Bronchial epithelial cell (primary cell): ENCODE measurements around the gene PPP2R2C. TPM values are rescaled to one million over a fixed set of nuclear protein-coding genes. Genes with fewer than 3 reads are reported as not detected.

Experiments used
- DNase-seq: peaks from one replicate; pipeline ENCODE4 v3.0.0-alpha.2; 2010; ENCODE audit warnings: low read depth
- FAIRE-seq: peaks from 2 replicates; lab custom pipeline; 2011; peaks lifted over from hg19 to GRCh38; lab: Jason Lieb, UNC
- H3K27me3 ChIP-seq: 2 replicates; pipeline ENCODE4 v1.5.1; 2011; ENCODE audit warnings: low read length; ENCODE audit not compliant: control insufficient read depth, insufficient read depth
- H3K36me3 ChIP-seq: 2 replicates; pipeline ENCODE4 v1.5.1; 2011; ENCODE audit warnings: low read length; ENCODE audit not compliant: control insufficient read depth, insufficient read depth
- H3K4me3 ChIP-seq: 2 replicates; pipeline ENCODE4 v1.5.1; 2011; ENCODE audit warnings: mild to moderate bottlenecking, low read depth, low read length, control low read depth
- total RNA-seq: library from RNA; depleted of rRNA; stranded (reverse); fragments of >200 nt; gene quantifications from 2 replicates; pipeline ENCODE4 v1.2.1, GENCODE V29; 2014
- TF ChIP-seq, protein P1 (sequence below): IDR thresholded peaks from 2 replicates; pipeline ENCODE4 v1.5.1; 2011; ENCODE audit warnings: mild to moderate bottlenecking, moderate library complexity, low read length, control low read depth, inconsistent platforms; ENCODE audit not compliant: insufficient read depth, severe bottlenecking

Gene PPP2R2C
- total RNA-seq, 1 donor from 2014 or later = 1.1 TPM

DNA sequence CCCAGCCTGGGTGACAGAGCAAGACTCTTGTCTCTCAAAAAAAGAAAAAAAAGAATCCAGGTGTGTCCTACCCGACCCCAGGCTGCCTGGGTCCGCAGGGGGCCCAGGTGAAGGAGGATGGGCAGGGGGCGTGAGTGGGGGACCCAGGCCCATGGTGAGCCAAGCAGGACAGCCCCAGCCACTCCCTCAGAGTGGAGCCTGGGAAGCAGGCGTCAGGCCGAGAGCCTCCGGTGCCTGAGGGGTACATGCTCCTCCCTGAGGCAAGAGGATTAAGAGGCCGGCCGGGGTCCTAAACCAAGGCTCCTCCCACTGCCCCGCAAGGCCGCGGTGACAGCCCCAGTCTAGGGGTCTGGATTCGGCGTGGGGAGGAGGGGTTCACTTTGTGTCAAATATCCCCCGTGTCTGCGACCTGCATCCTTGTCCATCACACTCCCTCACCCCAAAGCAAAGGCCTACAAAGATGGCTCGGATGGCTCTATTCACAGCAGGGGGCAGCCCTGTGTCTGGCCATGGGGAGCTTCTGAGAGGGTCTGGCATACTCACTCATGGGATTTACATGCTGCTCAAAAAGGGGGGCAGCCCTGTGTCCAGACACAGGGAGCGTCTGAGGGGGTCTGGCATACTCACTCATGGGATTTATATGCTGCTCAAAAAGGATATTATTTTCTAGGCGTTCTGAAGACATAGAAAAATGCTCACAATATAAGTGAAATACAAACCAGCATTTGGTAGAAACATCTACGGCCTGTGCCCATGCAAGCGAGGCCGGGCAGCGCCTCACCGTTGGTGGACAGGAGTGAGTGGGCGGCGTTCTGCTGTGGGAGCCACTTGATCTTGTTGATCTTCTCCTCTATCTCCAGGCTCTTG, 94.6 kb downstream of the PPP2R2C start:
- FAIRE-seq = no peak
- no peaks in the 10 kb centered on the region for H3K36me3 ChIP-seq
- H3K4me3 ChIP-seq = no peak overlapping the region
- DNase-seq = no peak
- TF ChIP-seq, protein P1, sequence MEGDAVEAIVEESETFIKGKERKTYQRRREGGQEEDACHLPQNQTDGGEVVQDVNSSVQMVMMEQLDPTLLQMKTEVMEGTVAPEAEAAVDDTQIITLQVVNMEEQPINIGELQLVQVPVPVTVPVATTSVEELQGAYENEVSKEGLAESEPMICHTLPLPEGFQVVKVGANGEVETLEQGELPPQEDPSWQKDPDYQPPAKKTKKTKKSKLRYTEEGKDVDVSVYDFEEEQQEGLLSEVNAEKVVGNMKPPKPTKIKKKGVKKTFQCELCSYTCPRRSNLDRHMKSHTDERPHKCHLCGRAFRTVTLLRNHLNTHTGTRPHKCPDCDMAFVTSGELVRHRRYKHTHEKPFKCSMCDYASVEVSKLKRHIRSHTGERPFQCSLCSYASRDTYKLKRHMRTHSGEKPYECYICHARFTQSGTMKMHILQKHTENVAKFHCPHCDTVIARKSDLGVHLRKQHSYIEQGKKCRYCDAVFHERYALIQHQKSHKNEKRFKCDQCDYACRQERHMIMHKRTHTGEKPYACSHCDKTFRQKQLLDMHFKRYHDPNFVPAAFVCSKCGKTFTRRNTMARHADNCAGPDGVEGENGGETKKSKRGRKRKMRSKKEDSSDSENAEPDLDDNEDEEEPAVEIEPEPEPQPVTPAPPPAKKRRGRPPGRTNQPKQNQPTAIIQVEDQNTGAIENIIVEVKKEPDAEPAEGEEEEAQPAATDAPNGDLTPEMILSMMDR = no peak
- H3K27me3 ChIP-seq = peaks cover 2% of the 10 kb centered on the region

GRCh38 chr4:6375620-6376295, 96.7 kb downstream of the PPP2R2C start:
- DNase-seq (no peak), FAIRE-seq (no peak)
- TF ChIP-seq, protein P1 = no peak
- Histone ChIP-seq H3K4me3 (no peak overlapping the region), H3K36me3 (no peaks in the 10 kb centered on the region), H3K27me3 (peaks cover 2% of the 10 kb centered on the region)

GRCh38 chr4:6374575-6374974, 97.8 kb downstream of the PPP2R2C start:
- no peak for FAIRE-seq
- TF ChIP-seq, protein P1 = no peak

DNA sequence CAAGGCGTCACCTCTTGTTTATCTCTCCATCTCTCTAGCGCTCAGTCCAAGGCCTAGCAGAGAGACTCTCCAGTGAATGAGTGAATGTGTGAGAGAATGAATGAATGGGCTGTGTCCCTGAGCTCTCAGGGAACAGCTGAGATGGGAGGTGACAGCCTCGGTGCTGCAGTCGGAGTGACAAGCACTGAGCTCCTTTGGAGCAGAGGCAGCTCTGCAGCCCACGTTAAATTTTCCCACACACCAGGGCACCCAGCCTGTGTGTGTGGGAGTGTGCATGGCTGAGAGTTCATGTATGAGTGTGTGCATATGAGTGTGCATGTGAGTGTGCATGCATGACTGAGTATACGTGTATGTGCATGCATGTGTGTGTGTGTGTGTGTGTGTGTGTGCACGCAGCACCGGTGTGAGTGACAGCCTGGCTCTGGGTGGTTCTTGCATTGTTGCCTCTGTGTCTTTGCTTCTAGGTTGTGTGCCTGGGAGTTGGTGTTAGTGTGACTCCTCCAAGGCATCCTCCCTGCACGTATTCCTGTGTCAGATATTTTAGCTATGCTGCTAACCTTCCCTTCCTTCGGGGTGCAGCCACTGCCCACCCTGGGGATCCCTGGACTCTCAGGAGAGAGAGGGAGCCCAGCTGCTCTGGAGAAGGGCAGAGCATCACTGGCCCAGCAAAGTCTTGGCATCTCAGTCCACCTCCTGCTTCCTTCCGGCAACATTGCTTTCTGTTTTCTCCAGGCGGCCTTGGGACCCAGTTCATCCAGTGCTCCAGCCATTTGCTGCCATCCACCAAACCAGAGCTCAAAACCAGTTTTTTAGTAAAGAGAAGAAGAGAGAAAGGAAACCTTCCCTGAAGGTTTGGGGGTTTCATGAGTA, 98.6 kb downstream of the PPP2R2C start:
- TF ChIP-seq, protein P1 = no peak
- Histone ChIP-seq H3K4me3 (no peak overlapping the region), H3K27me3 (no peaks in the 10 kb centered on the region), H3K36me3 (no peaks in the 10 kb centered on the region)
- DNase-seq = no peak
- FAIRE-seq = peak; percentile 86

More at GRCh38 chr4:6374575-6374974, 97.8 kb downstream of the PPP2R2C start:
- Histone ChIP-seq H3K4me3 (no peak overlapping the region), H3K36me3 (no peaks in the 10 kb centered on the region), H3K27me3 (no peaks in the 10 kb centered on the region)
- DNase-seq = no peak

GRCh38 chr4:6372649-6373525, 99.5 kb downstream of the PPP2R2C start:
- TF ChIP-seq, protein P1 = no peak
- Histone ChIP-seq H3K4me3 (no peak overlapping the region), H3K36me3 (no peaks in the 10 kb centered on the region), H3K27me3 (no peaks in the 10 kb centered on the region)
- peak; percentile 60 for DNase-seq
- peak; percentile 18 for FAIRE-seq
